Liver (tissue), 3 donors: ENCODE measurements around the gene KDM5B.

Experiments used
- FOXA1 ChIP-seq: IDR thresholded peaks from 2 replicates; pipeline ENCODE4 v1.6.1; 2016; ENCODE audit warnings: antibody characterized with exemption
- GABPA ChIP-seq, 2 donors: IDR thresholded peaks in 1 of 2; conservative IDR thresholded peaks in 1 of 2; 2 replicates each; pipeline ENCODE4 v1.6.1; 2016; ENCODE audit warnings: antibody characterized with exemption in 2 of 2, mild to moderate bottlenecking in 1 of 2, moderate library complexity in 1 of 2
- HNF4A ChIP-seq, 2 donors: conservative IDR thresholded peaks; 2 replicates each; pipeline ENCODE4 v1.6.1; 2016; ENCODE audit warnings: antibody characterized with exemption in 2 of 2, mild to moderate bottlenecking in 2 of 2
- HNF4G ChIP-seq: IDR thresholded peaks from 2 replicates; pipeline ENCODE4 v1.6.1; 2016; ENCODE audit warnings: antibody characterized with exemption
- JUND ChIP-seq, 2 donors: IDR thresholded peaks; 2 replicates each; pipeline ENCODE4 v1.6.1; 2016; ENCODE audit warnings: antibody characterized with exemption in 2 of 2
- MAX ChIP-seq: IDR thresholded peaks from 2 replicates; pipeline ENCODE4 v1.6.1; 2016; ENCODE audit warnings: antibody characterized with exemption
- RAD21 ChIP-seq, 2 donors: IDR thresholded peaks; 2 replicates each; pipeline ENCODE4 v1.6.1; 2016; ENCODE audit warnings: antibody characterized with exemption in 2 of 2, mild to moderate bottlenecking in 2 of 2
- REST ChIP-seq: IDR thresholded peaks from 2 replicates; pipeline ENCODE4 v1.6.1; 2016; ENCODE audit warnings: antibody characterized with exemption, mild to moderate bottlenecking
- TAF1 ChIP-seq: conservative IDR thresholded peaks from 2 replicates; pipeline ENCODE4 v1.6.1; 2016; ENCODE audit warnings: antibody characterized with exemption, mild to moderate bottlenecking
- TF ChIP-seq, protein P1 (sequence below): fragments of 150-350 bp; IDR thresholded peaks from 2 replicates; pipeline ENCODE4 v1.5.1; 2017; ENCODE audit warnings: improper control_type of control experiment, low read depth, low read length; ENCODE audit not compliant: missing input control
- TF ChIP-seq, protein P2 (sequence below): IDR thresholded peaks from 2 replicates; pipeline ENCODE4 v1.6.1; 2016; ENCODE audit warnings: antibody characterized with exemption
- donor health status: healthy.
- donor health status: healthy.

GRCh38 chr1:202798260-202798659 lies 10.0 kb downstream of the KDM5B start:
- TF ChIP-seq JUND (IDR thresholded peaks at IDR 0.05) (no peak), REST (no peak), RAD21 (IDR thresholded peaks at IDR 0.05) (no peak), FOXA1 (no peak), HNF4G (no peak), GABPA (IDR thresholded peaks at IDR 0.05 in 1 of 2, conservative IDR thresholded peaks at IDR 0.05 in 1 of 2) (no peak), HNF4A (conservative IDR thresholded peaks at IDR 0.05) (no peak), TAF1 (no peak), MAX (no peak)
- TF ChIP-seq, protein P1, sequence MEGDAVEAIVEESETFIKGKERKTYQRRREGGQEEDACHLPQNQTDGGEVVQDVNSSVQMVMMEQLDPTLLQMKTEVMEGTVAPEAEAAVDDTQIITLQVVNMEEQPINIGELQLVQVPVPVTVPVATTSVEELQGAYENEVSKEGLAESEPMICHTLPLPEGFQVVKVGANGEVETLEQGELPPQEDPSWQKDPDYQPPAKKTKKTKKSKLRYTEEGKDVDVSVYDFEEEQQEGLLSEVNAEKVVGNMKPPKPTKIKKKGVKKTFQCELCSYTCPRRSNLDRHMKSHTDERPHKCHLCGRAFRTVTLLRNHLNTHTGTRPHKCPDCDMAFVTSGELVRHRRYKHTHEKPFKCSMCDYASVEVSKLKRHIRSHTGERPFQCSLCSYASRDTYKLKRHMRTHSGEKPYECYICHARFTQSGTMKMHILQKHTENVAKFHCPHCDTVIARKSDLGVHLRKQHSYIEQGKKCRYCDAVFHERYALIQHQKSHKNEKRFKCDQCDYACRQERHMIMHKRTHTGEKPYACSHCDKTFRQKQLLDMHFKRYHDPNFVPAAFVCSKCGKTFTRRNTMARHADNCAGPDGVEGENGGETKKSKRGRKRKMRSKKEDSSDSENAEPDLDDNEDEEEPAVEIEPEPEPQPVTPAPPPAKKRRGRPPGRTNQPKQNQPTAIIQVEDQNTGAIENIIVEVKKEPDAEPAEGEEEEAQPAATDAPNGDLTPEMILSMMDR, result no peak
- TF ChIP-seq, protein P2, sequence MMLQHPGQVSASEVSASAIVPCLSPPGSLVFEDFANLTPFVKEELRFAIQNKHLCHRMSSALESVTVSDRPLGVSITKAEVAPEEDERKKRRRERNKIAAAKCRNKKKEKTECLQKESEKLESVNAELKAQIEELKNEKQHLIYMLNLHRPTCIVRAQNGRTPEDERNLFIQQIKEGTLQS, result no peak
